Osteoblast (primary cell): ENCODE results near the gene NEUROD4. TPM values are rescaled to one million over a fixed set of nuclear protein-coding genes. Genes with fewer than 3 reads are reported as not detected.

Source experiments
- DNase-seq: peaks from one replicate; pipeline ENCODE4 v3.0.0; 2011; ENCODE audit warnings: low spot score, mixed read lengths; ENCODE audit not compliant: insufficient read length; ENCODE audit errors: missing footprints
- H2AFZ ChIP-seq: 2 replicates; pipeline ENCODE4 v1.6.0; 2011; ENCODE audit warnings: mild to moderate bottlenecking, low read length
- H3K27ac ChIP-seq: 2 replicates; pipeline ENCODE4 v1.5.1; 2011; ENCODE audit warnings: mild to moderate bottlenecking, low read depth, low read length, moderate library complexity
- H3K27me3 ChIP-seq: 2 replicates; pipeline ENCODE4 v1.6.0; 2012; ENCODE audit warnings: mild to moderate bottlenecking, control low read depth, inconsistent platforms, low read length, moderate library complexity; ENCODE audit not compliant: insufficient read depth
- H3K36me3 ChIP-seq: 2 replicates; pipeline ENCODE4 v1.5.1; 2011; ENCODE audit warnings: mild to moderate bottlenecking, low read length, control low read depth, moderate library complexity; ENCODE audit not compliant: insufficient read depth
- H3K4me1 ChIP-seq: 2 replicates; pipeline ENCODE4 v1.5.1; 2011; ENCODE audit warnings: mild to moderate bottlenecking, low read length, control low read depth, moderate library complexity; ENCODE audit not compliant: insufficient read depth
- H3K4me2 ChIP-seq: 2 replicates; pipeline ENCODE4 v1.6.0; 2011; ENCODE audit warnings: mild to moderate bottlenecking, low read length; ENCODE audit not compliant: insufficient read depth
- H3K4me3 ChIP-seq: fragments of 200-600 bp; sonication (generic); 3 replicates; pipeline ENCODE4 v1.5.1; 2012; ENCODE audit warnings: mild to moderate bottlenecking, low read length, inconsistent platforms; ENCODE audit not compliant: insufficient read depth
- H3K79me2 ChIP-seq: 2 replicates; pipeline ENCODE4 v1.6.0; 2012; ENCODE audit warnings: mild to moderate bottlenecking, low read length, control low read depth, inconsistent platforms; ENCODE audit not compliant: insufficient read depth
- H3K9me3 ChIP-seq: 2 replicates; pipeline ENCODE4 v1.5.1; 2011; ENCODE audit warnings: low read depth, low read length, control low read depth
- H4K20me1 ChIP-seq: 2 replicates; pipeline ENCODE4 v1.6.0; 2012; ENCODE audit warnings: mild to moderate bottlenecking, low read length, control low read depth; ENCODE audit not compliant: insufficient read depth
- CTCF ChIP-seq: IDR thresholded peaks from 2 replicates; pipeline ENCODE4 v1.5.1; 2011; ENCODE audit warnings: mild to moderate bottlenecking, low read depth, low read length, moderate library complexity; ENCODE audit errors: extremely low read depth
- total RNA-seq: library from RNA; depleted of rRNA; stranded (reverse); fragments of >200 nt; gene quantifications from 2 replicates; pipeline ENCODE4 v1.2.3, GENCODE V29; 2012

NEUROD4 gene
- total RNA-seq, 1 donor, result not detected

- no peak for TF ChIP-seq CTCF
- no peak for DNase-seq
- H3K36me3 ChIP-seq, result no peaks in the 10 kb centered on the region
- H2AFZ ChIP-seq, result no peak overlapping the region
- H3K4me3 ChIP-seq, result no peak overlapping the region
- H4K20me1 ChIP-seq, result no peaks in the 10 kb centered on the region
- no peak overlapping the region for H3K4me2 ChIP-seq
- H3K27me3 ChIP-seq, result peaks cover 2% of the 10 kb centered on the region
- no peaks in the 10 kb centered on the region for H3K79me2 ChIP-seq
- H3K9me3 ChIP-seq, result no peaks in the 10 kb centered on the region
- no peak overlapping the region for H3K27ac ChIP-seq
- H3K4me1 ChIP-seq, result no peaks in the 10 kb centered on the region
Observed at GRCh38 chr12:55017416-55017925, 2.3 kb upstream of the NEUROD4 start.

DNA sequence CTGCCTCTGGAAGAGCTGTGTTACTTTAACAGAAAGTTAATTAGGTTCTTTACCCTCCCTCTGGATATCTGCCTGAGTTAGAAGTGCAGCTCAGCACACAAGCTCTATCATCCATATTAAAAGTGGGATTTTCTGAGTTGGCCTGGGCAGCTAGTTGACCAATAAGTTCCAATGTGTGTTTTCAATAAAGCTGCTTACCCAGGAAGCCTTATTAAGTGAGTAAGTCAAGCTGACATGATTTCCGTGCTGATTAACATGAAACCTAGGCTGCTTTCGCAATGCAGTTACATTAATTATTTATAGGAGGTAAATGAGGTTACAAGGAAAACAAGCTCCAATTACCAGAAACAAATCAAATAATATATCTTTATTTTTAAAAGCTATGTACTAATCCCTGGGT lies 4.8 kb downstream of the NEUROD4 start:
- Histone ChIP-seq H3K4me1 (no peaks in the 10 kb centered on the region), H3K4me2 (no peak overlapping the region), H4K20me1 (no peaks in the 10 kb centered on the region), H3K9me3 (no peaks in the 10 kb centered on the region), H3K36me3 (no peaks in the 10 kb centered on the region), H3K4me3 (no peak overlapping the region), H3K27ac (no peak overlapping the region), H2AFZ (no peak overlapping the region), H3K79me2 (no peaks in the 10 kb centered on the region), H3K27me3 (no peaks in the 10 kb centered on the region)
- no peak for TF ChIP-seq CTCF
- no peak for DNase-seq

GRCh38 chr12:55025508-55025907 lies 5.7 kb downstream of the NEUROD4 start:
- Histone ChIP-seq H2AFZ (no peak overlapping the region), H3K27ac (no peak overlapping the region), H3K27me3 (no peaks in the 10 kb centered on the region), H3K4me2 (no peak overlapping the region), H3K79me2 (no peaks in the 10 kb centered on the region), H3K4me3 (no peak overlapping the region), H4K20me1 (no peaks in the 10 kb centered on the region), H3K4me1 (no peaks in the 10 kb centered on the region), H3K36me3 (no peaks in the 10 kb centered on the region), H3K9me3 (no peaks in the 10 kb centered on the region)
- no peak for DNase-seq
- no peak for TF ChIP-seq CTCF

GRCh38 chr12:55034218-55034617 lies 14.4 kb downstream of the NEUROD4 start:
- TF ChIP-seq CTCF, result no peak
- H4K20me1 ChIP-seq, result no peaks in the 10 kb centered on the region
- no peaks in the 10 kb centered on the region for H3K79me2 ChIP-seq
- H3K4me3 ChIP-seq, result no peak overlapping the region
- H3K4me2 ChIP-seq, result no peak overlapping the region
- H3K27ac ChIP-seq, result no peak overlapping the region
- H3K27me3 ChIP-seq, result peaks cover 3% of the 10 kb centered on the region
- H3K9me3 ChIP-seq, result no peaks in the 10 kb centered on the region
- H2AFZ ChIP-seq, result no peak overlapping the region
- no peaks in the 10 kb centered on the region for H3K36me3 ChIP-seq
- no peak for DNase-seq
- no peaks in the 10 kb centered on the region for H3K4me1 ChIP-seq
